NCI-H748 treated with DMSO at 0.1 percent for 48 hours (cell line): ENCODE data around the gene NMNAT2.

Source experiments
- DNase-seq: peaks from one replicate; lab custom pipeline; 2025; lab: John Stamatoyannopoulos, UW

NMNAT2 gene

GRCh38 chr1:183365093-183365492 lies 53.1 kb downstream of the NMNAT2 start:
- no peak for DNase-seq

GRCh38 chr1:183363972-183364371 lies 54.2 kb downstream of the NMNAT2 start:
- no peak for DNase-seq

- no peak for DNase-seq
Measured at GRCh38 chr1:183361081-183361480, 57.1 kb downstream of the NMNAT2 start.

DNA sequence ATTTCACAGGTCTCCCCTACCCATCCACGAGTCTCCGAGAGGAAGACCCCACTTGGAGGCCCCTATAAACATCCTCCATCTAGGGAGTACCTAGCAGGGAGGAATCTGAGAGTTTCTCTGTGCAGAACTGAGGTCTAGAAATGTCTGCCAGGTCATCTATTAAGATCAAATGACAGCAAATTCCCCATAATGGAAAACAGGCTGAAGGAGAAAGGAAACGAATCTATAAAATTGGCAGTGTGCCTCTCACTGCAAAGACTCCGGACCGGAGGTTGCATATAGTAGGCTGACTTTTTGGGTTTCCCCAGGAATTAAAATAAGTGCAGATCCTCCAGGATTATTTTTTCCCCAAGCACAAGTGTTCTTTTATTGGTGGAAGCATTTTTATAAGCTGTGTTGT lies 57.7 kb downstream of the NMNAT2 start:
- DNase-seq = no peak

- no peak for DNase-seq
Measured at GRCh38 chr1:183356534-183357182, 61.5 kb downstream of the NMNAT2 start.

- no peak for DNase-seq
Measured at GRCh38 chr1:183355797-183356196, 62.4 kb downstream of the NMNAT2 start.

- DNase-seq = no peak
Measured at GRCh38 chr1:183355181-183355580, 63.0 kb downstream of the NMNAT2 start.

DNA sequence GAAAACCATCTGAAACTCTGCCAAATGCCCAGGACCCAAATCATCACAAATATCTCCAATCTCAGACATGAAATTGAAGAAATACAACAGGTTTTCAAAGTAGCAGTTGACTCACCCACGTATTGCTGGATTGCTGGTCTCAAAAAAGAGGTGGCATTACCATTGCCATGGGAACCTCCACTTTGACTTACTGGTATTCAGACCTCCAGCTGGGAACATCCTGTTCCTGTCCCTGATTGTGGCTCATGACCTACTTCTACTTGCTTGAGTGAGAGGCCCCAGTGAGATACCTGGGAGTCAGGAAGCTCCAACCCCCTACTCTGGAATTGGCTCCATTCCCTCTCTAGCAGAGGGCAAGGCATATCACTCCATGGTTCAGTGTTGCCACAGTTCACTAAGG lies 64.6 kb downstream of the NMNAT2 start:
- DNase-seq = no peak

DNA sequence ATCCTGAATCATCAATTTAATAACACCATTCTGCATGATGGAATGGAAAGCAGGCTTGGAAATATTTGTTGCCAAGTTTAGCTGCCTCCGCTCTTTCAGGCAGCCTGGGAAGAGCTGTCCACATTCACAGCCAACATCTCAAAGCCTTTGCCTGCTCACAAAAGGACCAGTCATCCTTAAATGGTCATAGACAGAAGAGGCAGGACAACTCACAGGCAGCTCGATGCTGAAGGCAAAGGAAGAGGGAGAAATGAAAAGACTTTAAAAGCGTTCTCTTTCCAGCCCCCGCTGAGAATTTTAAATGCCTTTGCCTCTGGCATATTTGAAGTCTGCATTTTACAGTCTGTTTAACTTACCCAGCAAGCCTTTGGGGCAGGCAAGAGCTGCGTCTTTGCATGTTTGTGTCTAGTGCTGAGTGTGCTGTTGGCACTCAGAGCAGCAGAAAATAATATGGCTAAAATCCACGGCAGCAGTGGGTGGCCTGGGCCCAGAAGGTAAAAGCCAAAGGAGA lies 68.9 kb downstream of the NMNAT2 start:
- no peak for DNase-seq

- DNase-seq = no peak
Measured at GRCh38 chr1:183346276-183346732, 71.9 kb downstream of the NMNAT2 start.

DNA sequence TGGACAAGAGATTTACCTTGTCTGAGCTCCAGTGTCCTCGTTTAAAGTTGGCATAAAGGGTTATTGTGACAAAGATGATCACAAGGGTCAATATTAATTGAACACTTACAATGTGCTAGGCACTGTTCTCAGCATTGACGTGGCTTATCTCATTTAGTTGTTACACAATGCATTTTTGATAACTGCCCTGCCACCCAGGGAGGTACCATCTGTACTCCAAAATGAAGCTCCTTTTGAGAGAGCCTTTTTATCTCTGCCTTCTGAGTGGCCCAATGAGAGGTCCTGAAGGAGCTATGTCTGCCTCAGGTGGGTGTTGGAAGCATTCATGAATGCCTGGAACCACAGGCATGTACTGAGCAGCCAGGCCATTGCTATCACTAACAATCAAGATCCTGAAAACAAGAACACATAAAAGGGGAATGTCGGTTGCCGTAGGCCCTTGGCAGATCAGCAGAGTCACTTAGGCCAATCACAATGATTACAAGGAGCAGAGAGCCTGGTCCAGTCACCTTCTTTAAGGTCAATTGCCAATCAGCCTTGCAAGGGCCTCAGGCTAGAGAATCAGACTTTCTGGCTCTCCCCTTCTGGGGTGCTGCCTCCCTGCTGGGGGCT lies 78.5 kb downstream of the NMNAT2 start:
- no peak for DNase-seq

DNA sequence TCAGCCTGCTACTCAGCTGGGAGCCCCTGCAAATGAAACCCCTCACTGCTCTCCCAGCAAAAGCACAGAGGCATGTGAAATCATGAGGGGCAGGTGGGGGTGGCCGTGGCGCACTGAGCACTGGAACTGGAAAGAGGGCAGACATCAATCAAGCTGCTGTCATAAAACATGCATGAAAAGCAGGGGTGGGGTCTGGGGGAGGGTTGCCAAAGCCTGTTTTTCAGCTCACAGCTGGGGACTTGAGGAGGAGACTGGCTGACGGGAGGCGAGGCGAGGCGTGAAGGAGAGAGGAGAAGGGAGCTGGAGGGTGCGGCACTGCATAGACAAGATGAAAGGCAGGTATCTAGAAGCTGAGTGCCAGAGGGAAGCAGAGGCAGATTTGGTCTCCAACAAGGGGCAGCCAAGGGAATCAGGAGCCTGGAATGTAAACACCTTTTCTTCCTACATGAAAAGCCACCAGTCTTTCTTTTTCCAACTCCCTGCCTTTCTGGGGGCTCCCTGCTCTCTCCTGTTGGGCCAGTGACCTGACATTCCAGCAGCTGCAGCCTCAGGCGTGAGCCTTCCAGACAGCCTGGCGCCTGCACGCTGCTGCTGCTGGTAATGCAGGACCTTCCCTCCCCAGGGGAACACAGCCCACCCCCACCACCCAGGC lies 87.0 kb downstream of the NMNAT2 start:
- no peak for DNase-seq

DNA sequence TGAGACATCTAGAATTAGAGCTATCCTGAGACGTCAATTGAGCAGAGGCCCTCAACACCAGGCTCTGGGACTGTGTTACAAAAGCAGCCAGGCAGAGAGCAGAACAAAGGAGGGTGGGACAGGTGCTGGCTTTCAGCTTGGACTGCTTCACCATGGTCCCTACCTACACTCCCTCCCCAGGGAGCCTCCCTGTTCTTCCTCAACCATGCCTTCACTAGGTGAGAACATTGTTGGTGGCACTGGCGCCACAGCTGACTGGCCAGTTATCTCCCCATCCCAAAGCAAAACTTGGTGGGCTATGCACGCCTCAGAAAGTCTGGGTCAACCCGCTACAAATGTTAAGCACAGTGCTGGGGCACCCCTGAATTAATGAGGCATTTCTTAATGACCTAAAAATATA lies 87.8 kb downstream of the NMNAT2 start:
- DNase-seq = no peak

- no peak for DNase-seq
Measured at GRCh38 chr1:183328371-183328770, 89.8 kb downstream of the NMNAT2 start.

DNA sequence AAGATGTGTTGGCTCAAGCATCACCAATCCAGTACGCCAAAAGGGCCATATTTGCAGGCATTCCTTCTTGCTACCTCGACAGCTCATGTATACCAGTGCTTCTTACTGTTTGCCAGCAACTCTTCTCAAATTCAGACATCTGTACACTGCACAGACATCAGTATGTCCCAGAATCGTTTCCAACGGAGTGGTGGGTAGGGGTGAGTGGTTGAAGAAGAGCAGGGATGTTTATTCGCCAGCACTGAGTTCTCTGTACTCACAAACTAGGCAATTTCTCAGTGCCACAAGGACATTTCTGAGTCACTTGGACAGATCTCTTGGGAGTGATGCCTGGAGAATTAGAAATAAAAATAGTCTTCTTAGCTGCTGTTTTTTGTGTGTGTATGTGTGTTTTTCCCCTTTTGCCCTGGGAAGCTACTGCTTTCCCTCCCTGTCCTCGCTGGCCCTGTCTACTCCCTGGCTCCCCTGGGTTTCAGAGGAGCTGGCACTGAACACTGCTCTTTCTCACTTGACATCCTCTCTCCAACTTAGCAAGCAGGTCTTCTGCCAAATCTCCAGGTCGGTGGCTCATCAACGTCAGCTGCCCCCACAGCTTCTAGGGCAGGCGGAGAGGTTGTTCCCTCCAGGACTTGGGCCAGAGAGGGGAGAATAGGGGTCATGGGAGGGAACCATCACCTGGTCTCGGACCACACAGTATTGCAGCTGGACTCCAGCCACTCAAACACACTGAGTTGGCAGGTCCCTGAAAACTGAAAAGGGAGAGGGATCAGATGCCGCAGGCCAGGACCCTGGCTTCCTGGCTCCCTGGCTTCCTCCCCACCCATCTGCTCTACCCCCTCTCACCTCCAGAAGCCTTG lies 90.5 kb downstream of the NMNAT2 start:
- no peak for DNase-seq

DNA sequence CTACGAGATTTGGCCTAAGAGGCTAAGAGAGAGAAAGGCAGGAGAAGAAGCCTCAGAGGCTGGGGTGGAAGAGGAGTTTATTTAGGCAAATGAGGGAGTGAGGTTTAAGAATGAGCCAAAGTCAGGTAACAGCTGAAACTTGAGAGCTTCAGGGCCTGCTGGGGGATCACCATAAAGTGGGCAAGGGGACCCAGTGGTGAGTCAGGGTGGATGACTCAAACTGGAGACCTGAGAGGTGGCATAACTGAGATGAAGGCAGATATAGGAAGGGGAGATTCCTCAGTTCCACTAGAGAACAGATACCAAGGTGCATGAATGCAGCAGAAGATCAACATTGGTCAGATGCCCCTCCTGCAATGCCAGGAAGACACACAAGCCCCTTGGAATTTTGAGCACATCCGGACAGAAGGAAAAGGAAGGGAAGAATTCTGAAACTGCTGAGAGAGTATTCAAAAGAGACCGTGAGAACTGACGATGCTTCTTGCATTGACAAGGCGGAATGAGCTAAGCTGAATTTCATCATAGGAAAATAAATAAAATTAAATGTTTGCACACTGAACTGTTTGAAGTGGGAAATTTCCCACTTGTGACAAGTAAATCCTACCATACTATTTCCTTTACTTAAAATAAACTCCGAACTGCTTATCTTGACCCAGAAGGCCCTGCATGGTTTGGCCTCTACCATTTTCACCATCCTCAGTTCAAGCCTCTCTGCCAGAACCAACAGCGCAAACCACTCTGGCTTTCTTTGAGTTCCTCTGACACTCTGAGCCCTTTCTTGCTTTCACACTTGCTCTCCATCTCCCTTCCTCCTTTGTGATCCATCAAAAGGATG lies 94.1 kb downstream of the NMNAT2 start:
- DNase-seq = no peak

GRCh38 chr1:183319606-183320005 lies 98.6 kb downstream of the NMNAT2 start:
- no peak for DNase-seq

- DNase-seq = no peak
Measured at GRCh38 chr1:183319051-183319450, 99.1 kb downstream of the NMNAT2 start.

GRCh38 chr1:183318433-183318832 lies 99.7 kb downstream of the NMNAT2 start:
- no peak for DNase-seq

- DNase-seq = no peak
Measured at GRCh38 chr1:183315991-183316758, 102.0 kb downstream of the NMNAT2 start.

GRCh38 chr1:183313063-183313462 lies 105.1 kb downstream of the NMNAT2 start:
- DNase-seq = no peak
